Mesendoderm (in vitro differentiated cells): ENCODE measurements around the gene ICA1.

Experiments used
- DNase-seq: peaks from one replicate; pipeline ENCODE4 v3.0.0; 2013
- H2AK5ac ChIP-seq: 2 replicates; pipeline ENCODE4 v1.6.1; 2013; ENCODE audit warnings: low read length, inconsistent platforms
- H2BK120ac ChIP-seq: 2 replicates; pipeline ENCODE4 v1.6.1; 2013; ENCODE audit warnings: low read depth, mild to moderate bottlenecking, low read length, moderate library complexity, mixed read lengths
- H2BK15ac ChIP-seq: replicated peaks from 2 replicates; pipeline ENCODE4 v1.6.1; 2013; ENCODE audit warnings: low read depth, mild to moderate bottlenecking, moderate library complexity
- H2BK5ac ChIP-seq: 2 replicates; pipeline ENCODE4 v1.6.1; 2013; ENCODE audit warnings: low read length, inconsistent platforms
- H3K18ac ChIP-seq: 2 replicates; pipeline ENCODE4 v1.6.1; 2013; ENCODE audit warnings: mild to moderate bottlenecking, low read length, mixed read lengths
- H3K23ac ChIP-seq: one replicate; pipeline ENCODE4 v1.6.1; 2013; ENCODE audit warnings: low read length
- H3K27ac ChIP-seq: 2 replicates; pipeline ENCODE4 v1.5.1; 2013; ENCODE audit warnings: low read depth, mild to moderate bottlenecking, inconsistent platforms, low read length, moderate library complexity
- H3K27me3 ChIP-seq: 2 replicates; pipeline ENCODE4 v1.6.1; 2013; ENCODE audit warnings: low read length, control low read depth, mild to moderate bottlenecking, inconsistent platforms; ENCODE audit not compliant: insufficient read depth, poor library complexity
- H3K36me3 ChIP-seq: 2 replicates; pipeline ENCODE4 v1.6.1; 2013; ENCODE audit warnings: low read length, inconsistent platforms; ENCODE audit not compliant: control insufficient read depth, insufficient read depth
- H3K4ac ChIP-seq: one replicate; pipeline ENCODE4 v1.6.1; 2013; ENCODE audit warnings: low read depth, mild to moderate bottlenecking, low read length, moderate library complexity
- H3K4me1 ChIP-seq: 2 replicates; pipeline ENCODE4 v1.6.1; 2013; ENCODE audit warnings: low read depth, low read length, inconsistent platforms; ENCODE audit not compliant: control insufficient read depth
- H3K4me2 ChIP-seq: 2 replicates; pipeline ENCODE4 v1.6.1; 2013; ENCODE audit warnings: low read length
- H3K4me3 ChIP-seq: 2 replicates; pipeline ENCODE4 v1.5.1; 2013; ENCODE audit warnings: mild to moderate bottlenecking, low read length
- H3K56ac ChIP-seq: one replicate; pipeline ENCODE4 v1.6.1; 2013; ENCODE audit warnings: low read length
- H3K79me1 ChIP-seq: 2 replicates; pipeline ENCODE4 v1.6.1; 2013; ENCODE audit warnings: low read length, inconsistent platforms
- H3K79me2 ChIP-seq: 2 replicates; pipeline ENCODE4 v1.6.1; 2013; ENCODE audit warnings: mild to moderate bottlenecking, low read length; ENCODE audit not compliant: control insufficient read depth, insufficient read depth
- H3K9ac ChIP-seq: 2 replicates; pipeline ENCODE4 v1.6.1; 2013; ENCODE audit warnings: low read length, inconsistent platforms
- H4K5ac ChIP-seq: one replicate; pipeline ENCODE4 v1.6.1; 2013; ENCODE audit warnings: low read length
- H4K8ac ChIP-seq: one replicate; pipeline ENCODE4 v1.6.1; 2013; ENCODE audit warnings: low read depth, mild to moderate bottlenecking, control low read depth, low read length, moderate library complexity
- WGBS: extraction: QIAGEN DNeasy Blood & Tissue Kit; methylation state at CpG from one replicate; pipeline ENCODE4 v1.1.7; 2013; ENCODE audit warnings: low lambda C conversion rate, missing lambda C conversion rate; ENCODE audit not compliant: insufficient coverage; ENCODE audit errors: extremely low coverage; 5-methylcytosine and 5-hydroxymethylcytosine counted together

ICA1 gene

DNA sequence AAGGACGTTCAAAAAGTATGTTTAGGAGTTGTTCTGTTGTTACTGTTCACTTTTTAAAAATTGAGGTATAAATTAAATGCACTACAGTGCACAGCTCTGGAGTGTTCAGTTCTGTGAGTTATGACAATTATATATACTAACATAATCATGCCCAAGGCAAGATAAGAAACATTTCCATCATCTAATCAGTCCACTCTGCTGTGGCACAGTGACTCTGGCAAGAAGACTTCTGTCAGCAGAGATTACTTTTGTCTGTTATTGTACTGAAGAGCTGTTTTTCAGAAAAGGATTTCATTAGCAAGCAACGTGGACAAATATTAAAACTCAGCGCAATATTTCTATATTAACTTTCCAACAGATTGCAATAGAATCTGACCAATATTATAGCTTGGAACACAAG lies 32.0 kb downstream of the ICA1 start:
- DNase-seq = no peak
- no peak overlapping the region for H3K4me2 ChIP-seq
- H3K23ac ChIP-seq = no peak overlapping the region
- no peak overlapping the region for H4K8ac ChIP-seq
- H3K79me1 ChIP-seq = no peaks in the 10 kb centered on the region
- H3K36me3 ChIP-seq = no peaks in the 10 kb centered on the region
- H4K5ac ChIP-seq = no peak overlapping the region
- H3K27me3 ChIP-seq = no peaks in the 10 kb centered on the region
- H2AK5ac ChIP-seq = no peak overlapping the region
- no peak overlapping the region for H2BK5ac ChIP-seq
- H3K9ac ChIP-seq = no peak overlapping the region
- no peak overlapping the region for H2BK120ac ChIP-seq
- H3K27ac ChIP-seq = no peak overlapping the region
- no peaks in the 10 kb centered on the region for H3K79me2 ChIP-seq
- H3K18ac ChIP-seq = no peak overlapping the region
- no peak overlapping the region for H2BK15ac ChIP-seq
- H3K4ac ChIP-seq = no peak overlapping the region
- H3K4me3 ChIP-seq = no peak overlapping the region
- WGBS = no CpG with 5 or more reads among the region's 3 CpGs
- no peak overlapping the region for H3K56ac ChIP-seq
- no peaks in the 10 kb centered on the region for H3K4me1 ChIP-seq

DNA sequence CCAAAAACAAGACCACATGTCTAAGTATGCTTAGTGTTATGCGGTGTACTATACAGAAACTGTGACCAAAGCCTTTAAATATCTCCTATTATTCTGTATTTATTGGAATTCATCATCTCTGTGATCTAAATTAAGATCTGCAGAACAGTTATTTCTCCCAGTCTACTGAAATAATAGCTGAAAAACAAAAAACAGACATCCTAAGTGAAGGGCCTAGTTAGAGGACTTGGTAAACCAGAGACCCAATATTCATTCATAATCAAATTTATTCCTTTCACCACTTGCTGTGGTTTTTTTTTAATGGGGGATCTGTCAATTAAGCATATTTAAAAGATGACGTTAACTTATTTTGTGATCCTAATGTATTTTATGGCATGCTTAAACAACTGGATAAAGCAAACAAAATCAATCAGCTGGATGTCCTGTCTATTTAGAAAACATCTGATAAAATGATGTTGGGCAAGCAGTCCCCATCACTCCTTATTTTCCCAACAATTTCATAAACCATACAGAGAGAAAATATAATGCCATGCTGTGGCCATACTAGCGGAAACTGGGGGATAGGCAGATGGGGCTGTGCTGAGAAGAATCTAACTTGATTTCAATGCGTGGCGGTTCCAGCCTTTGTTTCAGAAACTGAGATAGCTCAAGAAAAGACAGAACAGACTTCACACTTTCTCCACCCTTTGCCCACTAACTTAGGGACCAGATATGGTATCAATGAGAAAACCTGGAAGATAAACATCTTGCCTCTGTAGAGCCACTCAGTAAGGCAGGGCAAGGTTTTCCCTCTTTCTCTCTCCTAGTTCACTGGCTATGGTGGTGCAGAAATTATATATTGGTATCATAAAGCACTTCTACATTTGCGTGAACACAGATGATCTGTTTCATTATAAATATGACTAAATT lies 32.9 kb downstream of the ICA1 start:
- no peak overlapping the region for H2BK120ac ChIP-seq
- no peak overlapping the region for H3K27ac ChIP-seq
- DNase-seq = peak; percentile 70

DNA sequence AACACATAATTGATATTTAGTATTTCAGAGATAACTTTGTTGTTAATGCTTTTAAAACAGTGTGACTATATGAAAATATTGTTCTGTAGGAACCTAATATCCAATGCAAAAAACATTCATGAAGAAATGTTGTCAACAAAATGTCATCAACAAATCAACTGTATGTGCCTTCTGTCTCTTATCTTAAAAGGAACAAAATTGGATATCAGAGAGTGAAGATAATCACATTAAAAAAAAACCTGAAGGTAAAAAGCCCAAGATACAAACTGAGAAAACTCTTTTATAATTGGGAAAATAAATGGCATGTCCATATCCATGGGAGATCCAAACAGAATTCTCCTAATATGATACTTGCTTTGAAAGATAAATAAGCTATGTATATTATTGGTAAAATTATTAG lies 33.9 kb downstream of the ICA1 start:
- H2BK15ac ChIP-seq = no peak overlapping the region
- H3K27me3 ChIP-seq = no peaks in the 10 kb centered on the region
- no peaks in the 10 kb centered on the region for H3K79me2 ChIP-seq
- no peak overlapping the region for H2AK5ac ChIP-seq
- no peak overlapping the region for H3K4me3 ChIP-seq
- no peak overlapping the region for H3K9ac ChIP-seq
- H3K36me3 ChIP-seq = no peaks in the 10 kb centered on the region
- no peak overlapping the region for H4K8ac ChIP-seq
- no peak overlapping the region for H2BK5ac ChIP-seq
- no peak overlapping the region for H3K4ac ChIP-seq
- H3K4me1 ChIP-seq = no peaks in the 10 kb centered on the region
- H3K27ac ChIP-seq = no peak overlapping the region
- H3K4me2 ChIP-seq = no peak overlapping the region
- H3K18ac ChIP-seq = no peak overlapping the region
- DNase-seq = no peak
- H3K23ac ChIP-seq = no peak overlapping the region
- no peak overlapping the region for H2BK120ac ChIP-seq
- no peak overlapping the region for H3K56ac ChIP-seq
- no peak overlapping the region for H4K5ac ChIP-seq
- no peaks in the 10 kb centered on the region for H3K79me1 ChIP-seq

More for the DNA sequence above, 32.9 kb downstream of the ICA1 start:
- Histone ChIP-seq H2BK5ac (no peak overlapping the region), H4K8ac (no peak overlapping the region), H2AK5ac (no peak overlapping the region), H3K18ac (no peak overlapping the region), H3K36me3 (no peaks in the 10 kb centered on the region), H3K4ac (no peak overlapping the region), H3K79me2 (no peaks in the 10 kb centered on the region), H3K56ac (no peak overlapping the region), H3K4me2 (no peak overlapping the region), H3K79me1 (no peaks in the 10 kb centered on the region), H3K4me1 (no peaks in the 10 kb centered on the region), H3K23ac (no peak overlapping the region), H4K5ac (no peak overlapping the region), H3K27me3 (no peaks in the 10 kb centered on the region), H2BK15ac (no peak overlapping the region), H3K9ac (no peak overlapping the region), H3K4me3 (no peak overlapping the region)
- WGBS = no CpG with 5 or more reads among the region's 6 CpGs

DNA sequence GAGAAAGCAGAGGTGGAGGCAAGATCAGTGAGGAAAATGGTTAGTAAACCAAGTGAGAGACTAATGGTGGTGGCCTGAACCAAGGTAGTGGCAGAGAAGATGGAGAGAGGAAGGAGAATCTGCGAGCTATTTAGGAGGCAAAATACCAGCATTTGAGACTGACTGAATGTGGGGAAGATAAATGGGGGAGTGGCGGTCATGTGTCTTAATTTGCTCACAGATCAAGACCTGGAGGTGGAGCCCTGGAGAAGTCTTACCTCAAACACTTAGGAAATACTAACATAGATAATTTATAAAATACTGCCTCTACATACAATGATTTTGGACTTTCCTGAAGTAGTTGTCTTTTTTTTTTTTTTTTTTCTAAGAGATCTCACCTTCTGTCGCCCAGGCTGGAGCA lies 34.7 kb downstream of the ICA1 start:
- Histone ChIP-seq H3K56ac (no peak overlapping the region), H2BK5ac (no peak overlapping the region), H4K5ac (no peak overlapping the region), H3K27ac (no peak overlapping the region), H3K4me1 (no peaks in the 10 kb centered on the region), H2AK5ac (no peak overlapping the region), H2BK120ac (no peak overlapping the region), H2BK15ac (no peak overlapping the region), H3K79me1 (no peaks in the 10 kb centered on the region), H4K8ac (no peak overlapping the region), H3K18ac (peak overlapping the region; percentile 51), H3K4me3 (no peak overlapping the region), H3K4ac (no peak overlapping the region), H3K23ac (no peak overlapping the region), H3K9ac (no peak overlapping the region), H3K79me2 (no peaks in the 10 kb centered on the region), H3K27me3 (no peaks in the 10 kb centered on the region), H3K4me2 (no peak overlapping the region), H3K36me3 (no peaks in the 10 kb centered on the region)
- no CpG with 5 or more reads among the region's 3 CpGs for WGBS
- DNase-seq = no peak

GRCh38 chr7:8226501-8226900 lies 35.5 kb downstream of the ICA1 start:
- H2AK5ac ChIP-seq = no peak overlapping the region
- DNase-seq = no peak
- no peaks in the 10 kb centered on the region for H3K79me1 ChIP-seq
- H4K5ac ChIP-seq = no peak overlapping the region
- no peak overlapping the region for H3K9ac ChIP-seq
- no peak overlapping the region for H2BK15ac ChIP-seq
- no peaks in the 10 kb centered on the region for H3K27me3 ChIP-seq
- no peak overlapping the region for H3K18ac ChIP-seq
- no peak overlapping the region for H3K4me2 ChIP-seq
- H2BK5ac ChIP-seq = no peak overlapping the region
- WGBS = no CpG with 5 or more reads among the region's 2 CpGs
- H3K36me3 ChIP-seq = no peaks in the 10 kb centered on the region
- no peak overlapping the region for H4K8ac ChIP-seq
- no peaks in the 10 kb centered on the region for H3K79me2 ChIP-seq
- H2BK120ac ChIP-seq = no peak overlapping the region
- no peak overlapping the region for H3K27ac ChIP-seq
- no peaks in the 10 kb centered on the region for H3K4me1 ChIP-seq
- no peak overlapping the region for H3K4me3 ChIP-seq
- H3K4ac ChIP-seq = no peak overlapping the region
- no peak overlapping the region for H3K23ac ChIP-seq
- no peak overlapping the region for H3K56ac ChIP-seq

- Histone ChIP-seq H3K23ac (no peak overlapping the region), H2BK15ac (no peak overlapping the region), H2AK5ac (no peak overlapping the region), H3K27ac (no peak overlapping the region), H3K27me3 (no peaks in the 10 kb centered on the region), H4K8ac (no peak overlapping the region), H2BK5ac (no peak overlapping the region), H3K18ac (peak overlapping the region; percentile 52), H3K4me1 (no peaks in the 10 kb centered on the region), H2BK120ac (no peak overlapping the region), H3K36me3 (no peaks in the 10 kb centered on the region), H3K9ac (no peak overlapping the region), H3K4me3 (no peak overlapping the region), H4K5ac (no peak overlapping the region), H3K4ac (no peak overlapping the region), H3K4me2 (no peak overlapping the region), H3K79me1 (no peaks in the 10 kb centered on the region), H3K56ac (no peak overlapping the region), H3K79me2 (no peaks in the 10 kb centered on the region)
- WGBS = no CpG with 5 or more reads among the region's 5 CpGs
- DNase-seq = peak; percentile 66
These were observed 40.4 kb downstream of the ICA1 start for GRCh38 chr7:8221567-8221966.
